Calu3 (cell line): ENCODE results near the gene LGALS4. TPM values are rescaled to one million over a fixed set of nuclear protein-coding genes. Genes with fewer than 3 reads are reported as not detected.
"Not testable (repeated sequence)": the region's sequence is repeated elsewhere in the genome, so short reads cannot be mapped to it uniquely, and the experiment has no call there.

Source experiments
- BruUV-seq: library from RNA; stranded (reverse); fragments of 400-500 nt; replicated peaks from 2 replicates; lab custom pipeline; 2021; lab: Mats Ljungman, UMichigan
- CTCF ChIA-PET: fragments of 300-600 bp; sonication (Branson Sonifier 250); formaldehyde crosslinking; loops from one replicate; lab custom pipeline; 2022; ENCODE audit warnings: antibody characterized with exemption; lab: Charles Lee
- DNase-seq: peaks from one replicate; pipeline ENCODE4 v3.0.0; 2022
- H3K27ac Mint-ChIP-seq: one replicate; pipeline ENCODE4 v1.8.0; 2022; ENCODE audit warnings: mixed read lengths; ENCODE audit not compliant: unreplicated experiment
- H3K27me3 Mint-ChIP-seq: one replicate; pipeline ENCODE4 v1.8.0; 2022; ENCODE audit warnings: mixed read lengths; ENCODE audit not compliant: unreplicated experiment
- H3K36me3 Mint-ChIP-seq: one replicate; pipeline ENCODE4 v1.8.0; 2022; ENCODE audit warnings: mild to moderate bottlenecking, moderate library complexity, mixed read lengths; ENCODE audit not compliant: insufficient read depth, unreplicated experiment
- H3K4me1 Mint-ChIP-seq: one replicate; pipeline ENCODE4 v1.8.0; 2022; ENCODE audit warnings: mild to moderate bottlenecking, low read depth, mixed read lengths; ENCODE audit not compliant: unreplicated experiment
- H3K4me3 Mint-ChIP-seq: one replicate; pipeline ENCODE4 v1.8.0; 2022; ENCODE audit warnings: mild to moderate bottlenecking, low read depth, moderate library complexity, mixed read lengths; ENCODE audit not compliant: unreplicated experiment
- H3K9me3 Mint-ChIP-seq: one replicate; pipeline ENCODE4 v1.8.0; 2022; ENCODE audit warnings: low read depth, mixed read lengths; ENCODE audit not compliant: unreplicated experiment
- intact Hi-C: fragments of 100-400 bp; cut with micrococcal nuclease; formaldehyde crosslinking; loops from one replicate; pipeline ENCODE4 v1.10.0; 2022; ENCODE audit not compliant: unreplicated experiment
- total RNA-seq: library from RNA; stranded (reverse); gene quantifications from 2 replicates; pipeline ENCODE4 v1.2.3, GENCODE V29; 2022
- TF ChIP-seq, protein P1 (sequence below): fragments of 200-600 bp; IDR thresholded peaks from one replicate; pipeline ENCODE4 v1.8.0; 2022; ENCODE audit warnings: antibody characterized with exemption; ENCODE audit not compliant: unreplicated experiment

LGALS4 gene
- total RNA-seq, 1 experiment from 2014 or later: 321 TPM

DNA sequence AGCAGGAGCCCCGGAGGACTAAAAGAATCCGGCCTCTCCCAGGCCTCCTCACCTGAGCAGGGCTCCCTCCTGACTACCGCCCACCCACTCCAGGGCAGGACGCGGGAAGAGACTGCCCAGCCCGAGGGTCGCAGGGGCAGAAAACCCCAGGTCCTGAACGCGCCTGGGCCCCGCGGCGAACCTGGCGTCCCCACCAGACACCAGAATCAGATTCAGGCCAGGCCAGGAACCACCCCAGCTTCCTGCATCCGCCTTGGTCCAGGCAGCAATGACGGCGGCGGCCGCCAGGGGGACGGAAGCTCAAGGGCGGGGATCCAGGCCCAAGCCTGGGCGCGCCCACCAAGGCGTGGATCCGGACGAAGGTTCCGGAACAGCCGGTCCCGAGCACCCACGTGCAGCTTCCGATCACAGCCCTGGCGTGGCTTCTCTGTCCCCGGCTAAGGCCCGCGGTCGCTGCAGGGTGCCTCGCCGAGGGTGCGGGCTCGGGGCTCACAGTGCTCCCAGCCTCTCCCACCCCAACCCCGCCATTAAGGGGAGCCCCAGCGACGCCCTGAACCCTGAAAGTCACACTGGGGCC is 43.0 kb downstream of the LGALS4 start:
- H3K9me3 Mint-ChIP-seq: no peaks in the 10 kb centered on the region
- no peaks in the 10 kb centered on the region for H3K36me3 Mint-ChIP-seq
- CTCF ChIA-PET: no interaction called here
- H3K27ac Mint-ChIP-seq: no peak overlapping the region
- intact Hi-C loops: no loop called here
- H3K4me1 Mint-ChIP-seq: no peaks in the 10 kb centered on the region
- BruUV-seq: no TSS peak
- no peaks in the 10 kb centered on the region for H3K27me3 Mint-ChIP-seq
- H3K4me3 Mint-ChIP-seq: no peak overlapping the region
- TF ChIP-seq, protein P1, sequence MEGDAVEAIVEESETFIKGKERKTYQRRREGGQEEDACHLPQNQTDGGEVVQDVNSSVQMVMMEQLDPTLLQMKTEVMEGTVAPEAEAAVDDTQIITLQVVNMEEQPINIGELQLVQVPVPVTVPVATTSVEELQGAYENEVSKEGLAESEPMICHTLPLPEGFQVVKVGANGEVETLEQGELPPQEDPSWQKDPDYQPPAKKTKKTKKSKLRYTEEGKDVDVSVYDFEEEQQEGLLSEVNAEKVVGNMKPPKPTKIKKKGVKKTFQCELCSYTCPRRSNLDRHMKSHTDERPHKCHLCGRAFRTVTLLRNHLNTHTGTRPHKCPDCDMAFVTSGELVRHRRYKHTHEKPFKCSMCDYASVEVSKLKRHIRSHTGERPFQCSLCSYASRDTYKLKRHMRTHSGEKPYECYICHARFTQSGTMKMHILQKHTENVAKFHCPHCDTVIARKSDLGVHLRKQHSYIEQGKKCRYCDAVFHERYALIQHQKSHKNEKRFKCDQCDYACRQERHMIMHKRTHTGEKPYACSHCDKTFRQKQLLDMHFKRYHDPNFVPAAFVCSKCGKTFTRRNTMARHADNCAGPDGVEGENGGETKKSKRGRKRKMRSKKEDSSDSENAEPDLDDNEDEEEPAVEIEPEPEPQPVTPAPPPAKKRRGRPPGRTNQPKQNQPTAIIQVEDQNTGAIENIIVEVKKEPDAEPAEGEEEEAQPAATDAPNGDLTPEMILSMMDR: no peak
- no peak for DNase-seq

- TF ChIP-seq, protein P1: no peak
- CTCF ChIA-PET: no interaction called here
- Mint-ChIP-seq H3K27me3 (no peaks in the 10 kb centered on the region), H3K36me3 (peaks cover 28% of the 10 kb centered on the region), H3K4me3 (no peak overlapping the region), H3K27ac (no peak overlapping the region), H3K9me3 (peaks cover 2% of the 10 kb centered on the region), H3K4me1 (peaks cover 26% of the 10 kb centered on the region)
- no peak for DNase-seq
- intact Hi-C loops: no loop called here
- no TSS peak for BruUV-seq
Measured at GRCh38 chr19:38766276-38767047, 46.3 kb downstream of the LGALS4 start.

DNA sequence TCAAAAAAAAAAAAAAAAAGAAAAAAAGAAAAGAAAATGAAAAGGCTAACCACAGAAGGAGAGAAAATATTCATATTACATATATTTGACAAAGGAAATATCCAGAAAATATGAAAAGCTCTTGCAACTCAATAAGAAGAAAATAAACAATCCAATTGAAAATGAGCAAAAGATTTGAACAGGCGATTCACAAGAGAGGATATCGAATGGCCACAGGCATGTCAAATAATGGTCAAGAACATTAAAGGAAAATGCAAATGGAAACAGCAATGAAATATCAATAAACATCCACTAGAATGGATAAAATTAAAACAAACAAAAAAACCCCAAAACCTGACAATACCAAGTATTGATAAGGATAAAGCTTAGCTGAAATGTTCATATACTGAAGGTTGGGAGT is 47.5 kb downstream of the LGALS4 start:
- no peak for DNase-seq
- H3K27me3 Mint-ChIP-seq: no peaks in the 10 kb centered on the region
- TF ChIP-seq, protein P1: no peak
- no TSS peak for BruUV-seq
- H3K36me3 Mint-ChIP-seq: peaks cover 35% of the 10 kb centered on the region
- CTCF ChIA-PET: no interaction called here
- H3K27ac Mint-ChIP-seq: no peak overlapping the region
- peaks cover 38% of the 10 kb centered on the region for H3K4me1 Mint-ChIP-seq
- intact Hi-C loops: no loop called here
- H3K9me3 Mint-ChIP-seq: peaks cover 3% of the 10 kb centered on the region
- H3K4me3 Mint-ChIP-seq: no peak overlapping the region

DNA sequence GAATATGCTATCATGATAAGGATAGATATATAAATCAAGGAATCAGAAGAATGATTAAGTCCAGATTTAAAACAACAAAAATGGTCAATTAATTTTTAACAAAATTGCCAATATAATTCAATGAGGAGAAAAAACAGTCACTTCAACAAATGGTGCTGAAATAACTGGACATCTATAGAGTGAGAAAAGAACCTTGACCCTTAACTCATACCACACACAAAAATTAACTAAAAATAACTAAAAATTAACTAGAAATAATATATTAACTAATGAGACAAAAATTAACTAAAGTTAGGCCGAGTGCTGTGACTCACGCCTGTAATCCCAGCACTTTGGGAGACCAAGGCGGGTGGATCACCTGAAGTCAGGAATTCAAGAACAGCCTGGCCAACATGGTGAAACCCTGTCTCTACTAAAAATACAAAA is 48.9 kb downstream of the LGALS4 start:
- CTCF ChIA-PET: interaction anchor here (0.7 to 1.2 kb wide), 3 partner anchors 36 to 136 kb away, joined by 4 to 8 read pairs (median 5); partner anchors contain the start of genes NFKBIB and SIRT2
- H3K27ac Mint-ChIP-seq: peak overlapping the region; percentile 99
- TF ChIP-seq, protein P1: no peak
- intact Hi-C loops: loop anchor here (5.0 kb wide), 2 partner anchors 33 to 68 kb away; partner anchors contain the start of gene ECH1
- BruUV-seq: no TSS peak
- H3K27me3 Mint-ChIP-seq: no peaks in the 10 kb centered on the region
- H3K36me3 Mint-ChIP-seq: peaks cover 46% of the 10 kb centered on the region
- peak overlapping the region; percentile 52 for H3K4me3 Mint-ChIP-seq
- DNase-seq: peak; percentile 65
- H3K4me1 Mint-ChIP-seq: peaks cover 52% of the 10 kb centered on the region
- peaks cover 3% of the 10 kb centered on the region for H3K9me3 Mint-ChIP-seq

DNA sequence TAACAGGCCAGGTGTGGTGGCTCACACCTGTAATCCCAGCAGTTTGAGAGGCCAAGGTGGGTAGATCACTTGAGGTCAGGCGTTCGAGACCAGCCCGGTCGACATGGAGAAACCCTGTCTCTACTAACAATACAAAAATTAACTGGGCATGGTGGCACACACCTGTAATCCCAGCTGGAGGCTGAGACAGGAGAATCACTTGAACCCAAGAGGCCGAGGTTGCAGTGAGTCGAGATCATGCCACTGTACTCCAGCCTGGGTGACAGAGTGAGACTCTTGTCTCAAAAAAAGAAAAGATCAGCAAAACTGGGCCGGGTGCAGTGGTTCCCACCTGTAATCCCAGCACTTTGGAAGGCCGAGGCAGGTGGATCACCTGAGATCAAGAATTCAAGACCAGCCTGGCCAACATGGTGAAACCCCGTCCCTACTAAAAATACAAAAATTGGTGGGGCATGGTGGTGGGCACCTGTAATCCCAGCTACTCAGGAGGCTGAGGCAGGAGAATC is 50.8 kb downstream of the LGALS4 start:
- Mint-ChIP-seq H3K4me3 (peak overlapping the region; percentile 52), H3K4me1 (peaks cover 52% of the 10 kb centered on the region), H3K36me3 (peaks cover 46% of the 10 kb centered on the region), H3K27ac (peak overlapping the region; percentile 99)
- not testable (repeated sequence) for BruUV-seq, DNase-seq, H3K9me3 Mint-ChIP-seq, H3K27me3 Mint-ChIP-seq
- intact Hi-C loops: loop anchor here (5.0 kb wide), 2 partner anchors 35 to 70 kb away; partner anchors contain the start of gene ECH1
- CTCF ChIA-PET: interaction anchor here (0.7 to 0.8 kb wide), 3 partner anchors 21 to 226 kb away, joined by 3 to 6 read pairs (median 3); no protein-coding TSS in a partner anchor

- DNase-seq, H3K9me3 Mint-ChIP-seq, H3K27me3 Mint-ChIP-seq, BruUV-seq: not testable (repeated sequence)
- intact Hi-C loops: loop anchor here (5.0 kb wide), 2 partner anchors 36 to 71 kb away; partner anchors contain the start of gene ECH1
- Mint-ChIP-seq H3K4me1 (peaks cover 52% of the 10 kb centered on the region), H3K4me3 (peak overlapping the region; percentile 52), H3K36me3 (peaks cover 46% of the 10 kb centered on the region), H3K27ac (peak overlapping the region; percentile 99)
- CTCF ChIA-PET: interaction anchor here (0.7 to 0.8 kb wide), 3 partner anchors 20 to 225 kb away, joined by 3 to 6 read pairs (median 3); no protein-coding TSS in a partner anchor
Measured at GRCh38 chr19:38760805-38761517, 51.8 kb downstream of the LGALS4 start.
